ENCODE results near the gene SPPL2B.

SPPL2B gene

DNA sequence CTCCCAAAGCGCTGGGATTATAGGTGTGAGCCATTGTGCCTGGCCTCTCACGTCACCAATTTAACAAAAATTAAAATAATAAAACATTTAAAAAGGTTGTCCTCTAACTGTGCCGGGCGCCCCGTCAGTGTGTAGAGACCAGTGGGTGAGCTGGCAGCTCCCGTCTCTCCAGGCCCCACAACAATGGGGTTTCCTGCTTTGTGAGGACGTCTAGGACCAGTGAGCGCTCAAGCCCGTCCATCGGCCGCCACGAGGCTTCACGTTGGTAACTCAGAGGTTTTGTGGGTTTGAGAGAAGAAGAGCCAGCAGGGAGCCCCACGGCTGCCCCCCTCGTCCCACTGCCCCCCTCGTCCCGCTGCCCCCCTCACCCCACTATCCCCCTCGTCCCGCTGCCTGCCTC is 4.8 kb upstream of the SPPL2B start:
- Histone ChIP-seq H3K36me3 (peaks cover 9% of the 10 kb centered on the region), H3K4me3 (ENCODE audit: low read depth in 1 of 2, low read length in 1 of 2) (no peak overlapping the region), H3K27ac (no peak overlapping the region), H3K27me3 (no peaks in the 10 kb centered on the region), H3K9me3 (no peaks in the 10 kb centered on the region), H3K4me1 (ENCODE audit: control insufficient read depth in 1 of 2, insufficient read depth in 1 of 2, low read depth in 1 of 2, low read length in 1 of 2) (peaks cover 10% of the 10 kb centered on the region in 2 experiments)
- TF ChIP-seq, protein P1, sequence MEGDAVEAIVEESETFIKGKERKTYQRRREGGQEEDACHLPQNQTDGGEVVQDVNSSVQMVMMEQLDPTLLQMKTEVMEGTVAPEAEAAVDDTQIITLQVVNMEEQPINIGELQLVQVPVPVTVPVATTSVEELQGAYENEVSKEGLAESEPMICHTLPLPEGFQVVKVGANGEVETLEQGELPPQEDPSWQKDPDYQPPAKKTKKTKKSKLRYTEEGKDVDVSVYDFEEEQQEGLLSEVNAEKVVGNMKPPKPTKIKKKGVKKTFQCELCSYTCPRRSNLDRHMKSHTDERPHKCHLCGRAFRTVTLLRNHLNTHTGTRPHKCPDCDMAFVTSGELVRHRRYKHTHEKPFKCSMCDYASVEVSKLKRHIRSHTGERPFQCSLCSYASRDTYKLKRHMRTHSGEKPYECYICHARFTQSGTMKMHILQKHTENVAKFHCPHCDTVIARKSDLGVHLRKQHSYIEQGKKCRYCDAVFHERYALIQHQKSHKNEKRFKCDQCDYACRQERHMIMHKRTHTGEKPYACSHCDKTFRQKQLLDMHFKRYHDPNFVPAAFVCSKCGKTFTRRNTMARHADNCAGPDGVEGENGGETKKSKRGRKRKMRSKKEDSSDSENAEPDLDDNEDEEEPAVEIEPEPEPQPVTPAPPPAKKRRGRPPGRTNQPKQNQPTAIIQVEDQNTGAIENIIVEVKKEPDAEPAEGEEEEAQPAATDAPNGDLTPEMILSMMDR (IDR thresholded peaks at IDR 0.05) = no peak

DNA sequence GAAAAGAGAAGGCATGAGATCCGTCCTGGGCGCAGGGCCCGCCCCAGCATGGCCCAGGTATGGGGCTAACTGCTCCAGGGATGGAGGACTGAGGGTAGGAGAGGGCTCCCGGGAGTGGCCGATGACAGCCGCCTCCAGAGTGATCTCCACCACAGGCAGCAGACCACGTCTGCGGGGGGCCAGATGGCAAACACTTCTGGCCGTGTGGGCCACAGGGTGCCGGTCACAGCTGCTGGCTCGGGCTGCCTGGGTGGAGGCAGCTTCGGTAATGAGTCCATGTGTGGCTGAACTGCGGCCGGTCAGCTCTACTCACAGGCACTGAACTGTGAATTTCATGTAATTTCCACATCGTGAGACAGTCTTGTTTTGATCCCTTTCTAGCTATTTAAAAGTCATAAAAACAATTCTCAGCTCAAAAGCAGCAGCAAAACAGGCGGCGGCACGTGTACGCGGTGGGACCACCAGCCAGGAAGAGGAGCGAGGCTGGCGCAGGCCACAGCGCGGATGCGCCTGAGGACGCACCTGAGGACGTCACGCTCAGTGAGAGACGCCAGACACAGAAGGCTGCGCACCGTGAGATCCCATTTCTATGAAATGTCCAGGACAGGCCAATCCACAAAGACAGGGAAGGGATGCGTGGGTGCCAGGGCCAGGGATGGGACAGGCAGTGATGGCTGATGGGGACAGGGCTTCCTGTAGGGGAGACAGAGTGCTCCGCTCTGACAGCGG is 4.1 kb upstream of the SPPL2B start:
- H3K27ac ChIP-seq = no peak overlapping the region
- H3K36me3 ChIP-seq = peaks cover 9% of the 10 kb centered on the region
- TF ChIP-seq, protein P1 (IDR thresholded peaks at IDR 0.05) = no peak
- H3K4me1 ChIP-seq (ENCODE audit: control insufficient read depth in 1 of 2, insufficient read depth in 1 of 2, low read depth in 1 of 2, low read length in 1 of 2) = peaks cover 17% of the 10 kb centered on the region in 2 experiments
- H3K27me3 ChIP-seq = no peaks in the 10 kb centered on the region
- H3K4me3 ChIP-seq (ENCODE audit: low read depth in 1 of 2, low read length in 1 of 2) = no peak overlapping the region
- no peaks in the 10 kb centered on the region for H3K9me3 ChIP-seq

DNA sequence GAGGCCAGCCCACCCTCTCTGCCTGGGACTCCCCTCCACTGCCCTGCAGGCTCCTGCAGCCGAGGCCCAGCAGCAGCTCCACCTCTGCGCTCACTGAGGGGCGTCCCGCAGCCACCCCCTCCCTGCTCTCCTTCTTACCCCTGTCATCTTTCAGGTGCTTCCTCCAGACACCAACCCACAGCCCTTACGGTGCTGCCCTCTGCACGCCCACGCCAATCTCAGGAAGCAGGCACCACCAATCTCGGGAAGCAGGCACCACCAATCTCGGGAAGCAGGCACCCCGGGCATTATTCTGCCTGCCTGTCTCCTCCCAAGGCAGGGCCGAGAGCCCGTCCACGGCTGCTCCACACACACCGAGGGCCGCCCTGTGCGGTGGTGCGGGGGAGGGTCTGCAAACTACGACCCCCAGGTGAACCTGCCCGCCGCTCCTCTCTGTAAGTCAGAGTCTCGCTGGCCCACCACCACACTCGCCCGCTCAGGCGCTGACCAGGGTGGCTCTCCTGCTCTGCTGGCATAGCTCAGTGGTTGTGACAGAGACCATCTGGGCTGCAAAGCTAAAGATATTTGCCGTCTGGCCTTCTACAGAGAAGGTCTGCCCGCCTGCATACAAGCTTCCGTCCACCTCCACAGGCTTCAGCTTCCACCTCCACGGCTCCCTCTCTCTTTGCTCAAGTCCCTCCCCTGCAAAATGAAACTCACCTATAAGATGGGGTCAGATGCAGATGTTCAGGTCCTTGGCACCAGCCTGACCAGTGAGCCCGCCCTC is 3.0 kb upstream of the SPPL2B start:
- no peak overlapping the region for H3K27ac ChIP-seq
- peaks cover 19 to 23% of the 10 kb centered on the region in 2 experiments for H3K4me1 ChIP-seq (ENCODE audit: control insufficient read depth in 1 of 2, insufficient read depth in 1 of 2, low read depth in 1 of 2, low read length in 1 of 2)
- no peaks in the 10 kb centered on the region for H3K27me3 ChIP-seq
- H3K4me3 ChIP-seq (ENCODE audit: low read depth in 1 of 2, low read length in 1 of 2) = no peak overlapping the region
- H3K9me3 ChIP-seq = no peaks in the 10 kb centered on the region
- peaks cover 9% of the 10 kb centered on the region for H3K36me3 ChIP-seq
- TF ChIP-seq, protein P1 (IDR thresholded peaks at IDR 0.05) = no peak

DNA sequence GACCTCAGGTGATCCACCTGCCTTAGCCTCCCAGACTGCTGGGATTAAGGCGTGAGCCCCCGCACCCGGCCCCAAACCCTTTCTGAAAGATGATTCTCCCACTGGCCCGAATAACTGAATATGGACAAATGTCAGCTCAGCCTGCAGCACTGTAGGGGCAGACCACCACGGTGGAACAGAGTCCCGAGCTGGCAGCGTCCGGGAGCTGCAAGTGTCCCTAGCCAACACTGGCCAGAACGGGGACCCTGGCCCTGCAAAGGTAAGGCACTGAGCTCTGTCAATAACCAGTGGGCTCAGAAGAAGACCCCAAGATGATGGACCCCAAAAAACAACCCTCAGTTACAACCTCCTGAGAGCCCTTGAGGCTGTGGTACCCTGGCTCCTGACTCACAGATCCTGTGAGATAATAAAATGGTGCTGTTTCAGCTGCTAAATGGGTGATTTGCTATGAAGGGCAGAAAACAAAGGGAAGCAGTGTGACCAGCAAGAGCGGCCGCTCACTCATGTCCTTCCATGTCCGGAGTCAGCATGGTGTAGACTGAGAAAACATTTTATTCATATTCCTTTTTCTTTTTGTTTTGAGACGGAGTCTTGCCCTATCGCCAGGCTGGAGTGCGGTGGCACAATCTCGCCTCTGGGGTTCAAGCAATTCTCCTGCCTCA is 1.7 kb upstream of the SPPL2B start:
- no peaks in the 10 kb centered on the region for H3K9me3 ChIP-seq
- H3K4me3 ChIP-seq (ENCODE audit: low read depth in 1 of 2, low read length in 1 of 2) = no peak overlapping the region
- TF ChIP-seq, protein P1 (IDR thresholded peaks at IDR 0.05) = no peak
- H3K27me3 ChIP-seq = no peaks in the 10 kb centered on the region
- peaks cover 9% of the 10 kb centered on the region for H3K36me3 ChIP-seq
- peaks cover 19 to 29% of the 10 kb centered on the region in 2 experiments for H3K4me1 ChIP-seq (ENCODE audit: control insufficient read depth in 1 of 2, insufficient read depth in 1 of 2, low read depth in 1 of 2, low read length in 1 of 2)
- H3K27ac ChIP-seq = no peak overlapping the region

DNA sequence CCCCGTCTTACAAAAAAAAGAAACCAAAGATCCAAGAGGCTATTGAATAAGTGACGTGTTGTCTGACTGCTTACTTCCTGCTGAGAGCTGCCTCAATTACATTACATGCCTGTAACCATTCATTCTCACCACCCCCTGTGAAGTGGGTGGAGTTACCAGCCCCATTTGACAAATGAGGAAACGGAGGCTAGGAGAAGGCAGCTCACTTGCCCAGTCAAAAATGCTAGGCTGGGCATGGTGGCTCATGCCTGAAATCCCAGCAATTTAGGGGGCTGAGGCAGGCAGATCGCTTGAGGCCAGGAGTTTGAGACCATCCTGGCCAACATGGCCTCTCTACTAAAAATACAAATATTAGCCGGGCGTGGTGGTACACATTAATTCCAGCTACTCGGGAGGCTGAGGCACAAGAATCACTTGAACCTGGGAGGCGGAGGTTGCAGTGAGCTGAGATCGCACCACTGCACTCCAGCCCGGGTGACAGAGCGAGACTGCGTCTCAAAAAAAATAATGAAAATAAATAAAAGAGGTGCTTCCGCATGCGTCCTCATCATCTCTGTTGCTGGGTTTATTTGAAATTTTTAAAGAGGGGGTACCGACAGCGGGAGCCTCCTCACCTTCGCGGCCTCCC is 597 bp upstream of the SPPL2B start:
- H3K27me3 ChIP-seq = no peaks in the 10 kb centered on the region
- peak overlapping the region; percentile 60 for H3K27ac ChIP-seq
- H3K4me1 ChIP-seq (ENCODE audit: control insufficient read depth in 1 of 2, insufficient read depth in 1 of 2, low read depth in 1 of 2, low read length in 1 of 2) = peaks cover 27 to 40% of the 10 kb centered on the region in 2 experiments
- H3K4me3 ChIP-seq (ENCODE audit: low read depth in 1 of 2, low read length in 1 of 2) = peak overlapping the region; percentile 84 to 91
- H3K36me3 ChIP-seq = peaks cover 9% of the 10 kb centered on the region
- TF ChIP-seq, protein P1 (IDR thresholded peaks at IDR 0.05) = no peak
- no peaks in the 10 kb centered on the region for H3K9me3 ChIP-seq
